H1 (cell line): Measurements from ENCODE around the gene HMGA1. TPM values are rescaled to one million over a fixed set of nuclear protein-coding genes. Genes with fewer than 3 reads are reported as not detected.

ENCODE experiments used
- CTCF ChIA-PET: fragments of 300-600 bp; sonication (Branson Sonifier 250); formaldehyde crosslinking; loops from one replicate; lab custom pipeline; 2021; ENCODE audit not compliant: partially characterized antibody; lab: Charles Lee
- POLR2A ChIA-PET: fragments of 300-600 bp; sonication (Branson Sonifier 250); formaldehyde crosslinking; loops from one replicate; lab custom pipeline; 2021; ENCODE audit warnings: inconsistent platforms; ENCODE audit not compliant: partially characterized antibody; lab: Charles Lee
- DNase-seq, 2 experiments: peaks; one replicate each; pipeline versions ENCODE4 v3.0.0 to v3.0.0-alpha.2; 2010 to 2022; ENCODE audit warnings: low spot score in 2 of 2, low read depth in 1 of 2, mixed read lengths in 1 of 2
- FAIRE-seq: peaks from 2 replicates; lab custom pipeline; 2011; peaks lifted over from hg19 to GRCh38; lab: Jason Lieb, UNC
- H2AFZ ChIP-seq: 2 replicates; pipeline ENCODE4 v1.8.1; 2012; ENCODE audit warnings: low read length, inconsistent platforms
- H2AK5ac ChIP-seq: 2 replicates; pipeline ENCODE4 v1.6.1; 2013; ENCODE audit warnings: low read depth, low read length
- H2BK120ac ChIP-seq: replicated peaks from 2 replicates; pipeline ENCODE3; 2013; ENCODE audit warnings: low read depth, low read length, inconsistent platforms
- H2BK12ac ChIP-seq: 2 replicates; pipeline ENCODE4 v1.6.1; 2013; ENCODE audit warnings: low read depth, low read length
- H2BK15ac ChIP-seq: 2 replicates; pipeline ENCODE4 v1.6.1; 2013; ENCODE audit warnings: low read length
- H2BK20ac ChIP-seq: 2 replicates; pipeline ENCODE4 v1.6.1; 2013; ENCODE audit warnings: low read length
- H2BK5ac ChIP-seq: 2 replicates; pipeline ENCODE4 v1.6.1; 2013; ENCODE audit warnings: low read depth, low read length
- H3K14ac ChIP-seq: 2 replicates; pipeline ENCODE4 v1.6.1; 2013; ENCODE audit warnings: inconsistent platforms; ENCODE audit not compliant: insufficient read length
- H3K18ac ChIP-seq: 2 replicates; pipeline ENCODE4 v1.6.1; 2013; ENCODE audit warnings: low read length; ENCODE audit errors: extremely low read depth
- H3K23ac ChIP-seq: 2 replicates; pipeline ENCODE4 v1.6.1; 2013; ENCODE audit warnings: inconsistent platforms; ENCODE audit not compliant: insufficient read length
- H3K23me2 ChIP-seq: 2 replicates; pipeline ENCODE4 v1.6.1; 2013; ENCODE audit warnings: low read depth, low read length
- H3K27ac ChIP-seq: 2 replicates; pipeline ENCODE4 v1.6.1; 2011; ENCODE audit warnings: low read depth, low read length, inconsistent platforms
- H3K27me3 ChIP-seq, 4 experiments: replicated peaks in 1 of 4; 1 replicate in 1 of 4; 2 replicates in 3 of 4; pipeline versions ENCODE4 v1.6.1 to v1.8.1; 2011 to 2013; ENCODE audit warnings: low read length in 3 of 4, mild to moderate bottlenecking in 3 of 4, inconsistent platforms in 2 of 4, mixed read lengths in 2 of 4, moderate library complexity in 1 of 4; ENCODE audit not compliant: control insufficient read depth in 3 of 4, insufficient read depth in 3 of 4; ENCODE audit errors: extremely low read depth in 1 of 4
- H3K36me3 ChIP-seq, 4 experiments: 2 replicates each; pipeline versions ENCODE4 v1.6.1 to v1.8.1; 2011 to 2013; ENCODE audit warnings: mild to moderate bottlenecking in 4 of 4, low read length in 3 of 4, moderate library complexity in 2 of 4, control low read depth in 1 of 4, inconsistent platforms in 1 of 4; ENCODE audit not compliant: insufficient read depth in 4 of 4, control insufficient read depth in 2 of 4
- H3K4ac ChIP-seq: replicated peaks from 2 replicates; pipeline ENCODE3; 2013; ENCODE audit warnings: low read length, low read depth, mixed read lengths, inconsistent platforms; ENCODE audit not compliant: insufficient read length
- H3K4me1 ChIP-seq, 4 experiments: replicated peaks in 1 of 4; 1 replicate in 1 of 4; 2 replicates in 3 of 4; pipeline versions ENCODE4 v1.6.1 to v1.8.1; 2011 to 2013; ENCODE audit warnings: low read length in 3 of 4, inconsistent platforms in 2 of 4, mixed read lengths in 1 of 4; ENCODE audit not compliant: insufficient read depth in 4 of 4, control insufficient read depth in 3 of 4
- H3K4me2 ChIP-seq, 2 experiments: 2 replicates each; pipeline versions ENCODE4 v1.6.1 to v1.8.1; 2011 to 2013; ENCODE audit warnings: low read depth in 2 of 2, low read length in 2 of 2, control low read depth in 1 of 2, inconsistent platforms in 1 of 2, mild to moderate bottlenecking in 1 of 2; ENCODE audit not compliant: insufficient read depth in 1 of 2
- H3K4me3 ChIP-seq, 4 experiments: fragments of 200-600, 300-600 bp in 1 of 4; sonication (generic), shearing (Covaris generic), sonication (Bioruptor Twin) in 1 of 4; 2 replicates each; pipeline versions ENCODE4 v1.5.1 to v1.8.1; 2011 to 2016; ENCODE audit warnings: low read length in 4 of 4, low read depth in 3 of 4, control low read depth in 2 of 4, inconsistent platforms in 2 of 4, mild to moderate bottlenecking in 2 of 4, mixed read lengths in 1 of 4, moderate library complexity in 1 of 4; ENCODE audit not compliant: insufficient read depth in 2 of 4; ENCODE audit errors: extremely low read depth in 1 of 4
- H3K56ac ChIP-seq: replicated peaks from 2 replicates; pipeline ENCODE3; 2013; ENCODE audit warnings: low read depth, mild to moderate bottlenecking, mixed read lengths, low read length, inconsistent platforms; ENCODE audit not compliant: insufficient read length
- H3K79me1 ChIP-seq: 2 replicates; pipeline ENCODE4 v1.6.1; 2013; ENCODE audit warnings: low read depth, low read length, control low read depth
- H3K79me2 ChIP-seq, 2 experiments: 2 replicates each; pipeline versions ENCODE4 v1.6.1 to v1.8.1; 2012 to 2013; ENCODE audit warnings: low read length in 2 of 2, mild to moderate bottlenecking in 2 of 2, inconsistent platforms in 1 of 2; ENCODE audit not compliant: insufficient read depth in 2 of 2, control insufficient read depth in 1 of 2
- H3K9ac ChIP-seq, 4 experiments: replicated peaks in 1 of 4; 1 replicate in 1 of 4; 2 replicates in 3 of 4; pipeline versions ENCODE4 v1.6.1 to v1.8.1; 2011 to 2013; ENCODE audit warnings: low read depth in 3 of 4, low read length in 3 of 4, control low read depth in 2 of 4, mild to moderate bottlenecking in 2 of 4, moderate library complexity in 2 of 4, inconsistent platforms in 1 of 4; ENCODE audit errors: extremely low read depth in 1 of 4
- H3K9me3 ChIP-seq, 2 experiments: 2 replicates each; pipeline versions ENCODE4 v1.6.1 to v1.8.1; 2012 to 2013; ENCODE audit warnings: mild to moderate bottlenecking in 2 of 2, moderate library complexity in 2 of 2, control low read depth in 1 of 2, inconsistent platforms in 1 of 2, low read depth in 1 of 2, low read length in 1 of 2, mixed read lengths in 1 of 2; ENCODE audit not compliant: insufficient read depth in 2 of 2
- H4K20me1 ChIP-seq, 2 experiments: replicated peaks in 1 of 2; 2 replicates each; pipeline versions ENCODE3 to v1.8.1; 2011 to 2013; ENCODE audit warnings: inconsistent platforms in 2 of 2, low read length in 2 of 2, mild to moderate bottlenecking in 1 of 2; ENCODE audit not compliant: insufficient read depth in 2 of 2, control insufficient read depth in 1 of 2
- H4K5ac ChIP-seq: 2 replicates; pipeline ENCODE4 v1.6.1; 2013; ENCODE audit warnings: low read length, low read depth, mixed read lengths, inconsistent platforms; ENCODE audit not compliant: insufficient read length
- H4K8ac ChIP-seq: 2 replicates; pipeline ENCODE4 v1.8.0; 2013; ENCODE audit warnings: mild to moderate bottlenecking, moderate library complexity, low read length, inconsistent platforms; ENCODE audit not compliant: insufficient read depth; ENCODE audit errors: extremely low read depth
- H4K91ac ChIP-seq: replicated peaks from 2 replicates; pipeline ENCODE3; 2013; ENCODE audit warnings: low read length, mixed read lengths, inconsistent platforms; ENCODE audit not compliant: insufficient read length
- BRCA1 ChIP-seq: IDR thresholded peaks from 2 replicates; pipeline ENCODE4 v1.6.1; 2012; ENCODE audit warnings: low read depth, low read length, improper control_type of control experiment
- CBX5 ChIP-seq: fragments of 300-800, 300-1000 bp; sonication (generic); IDR thresholded peaks from 2 replicates; pipeline ENCODE4 v1.7.1; 2016; ENCODE audit warnings: antibody characterized with exemption, low read length, low read depth
- CHD1 ChIP-seq: IDR thresholded peaks from 2 replicates; pipeline ENCODE4 v1.6.1; 2012; ENCODE audit warnings: low read depth, low read length, improper control_type of control experiment
- CREB1 ChIP-seq: IDR thresholded peaks from 2 replicates; pipeline ENCODE4 v1.6.1; 2012; ENCODE audit warnings: inconsistent platforms
- CTBP2 ChIP-seq: IDR thresholded peaks from 2 replicates; pipeline ENCODE4 v1.7.0; 2011; ENCODE audit warnings: borderline replicate concordance, mild to moderate bottlenecking, moderate library complexity, mixed read lengths, low read length; ENCODE audit not compliant: insufficient read depth, insufficient read length
- CTCF ChIP-seq, 3 experiments: IDR thresholded peaks; 1 replicate in 2 of 3; 2 replicates in 1 of 3; pipeline versions ENCODE4 v1.5.1 to v1.6.1; 2011; ENCODE audit warnings: low read length in 3 of 3, mild to moderate bottlenecking in 3 of 3, inconsistent platforms in 2 of 3, low read depth in 1 of 3, moderate library complexity in 1 of 3; ENCODE audit not compliant: insufficient read depth in 1 of 3; ENCODE audit errors: control extremely low read depth in 1 of 3
- POLR2AphosphoS5 ChIP-seq: IDR thresholded peaks from 2 replicates; pipeline ENCODE4 v1.6.1; 2011; ENCODE audit warnings: low read depth, low read length
- RNF2 ChIP-seq: fragments of 200-900, 300-1000 bp; sonication (generic); IDR thresholded peaks from 2 replicates; pipeline ENCODE4 v1.7.1; 2016; ENCODE audit warnings: borderline replicate concordance, low read depth, mild to moderate bottlenecking, antibody characterized with exemption, low read length; ENCODE audit not compliant: poor library complexity, severe bottlenecking; ENCODE audit errors: missing control alignments
- SIX5 ChIP-seq: IDR thresholded peaks from 2 replicates; pipeline ENCODE4 v1.6.1; 2011; ENCODE audit warnings: mild to moderate bottlenecking, low read depth, low read length
- SRF ChIP-seq: IDR thresholded peaks from 2 replicates; pipeline ENCODE4 v1.6.1; 2011; ENCODE audit warnings: mild to moderate bottlenecking, low read depth, low read length, moderate library complexity
- TCF12 ChIP-seq: IDR thresholded peaks from 2 replicates; pipeline ENCODE4 v1.6.1; 2011; ENCODE audit warnings: low read depth, mild to moderate bottlenecking, low read length
- WGBS, 2 experiments: shearing (Covaris generic) in 1 of 2; methylation state at CpG; one replicate each; pipeline versions ENCODE4 v1.1.6 to v1.1.7; 2013 to 2015; ENCODE audit warnings: low lambda C conversion rate in 2 of 2, mixed read lengths in 2 of 2, inconsistent platforms in 1 of 2, low coverage in 1 of 2, missing lambda C conversion rate in 1 of 2; ENCODE audit not compliant: insufficient replicate concordance in 2 of 2, insufficient coverage in 1 of 2, insufficient read length in 1 of 2; ENCODE audit errors: extremely low coverage in 1 of 2, missing lambda C conversion rate in 1 of 2; 5-methylcytosine and 5-hydroxymethylcytosine counted together
- polyA plus RNA-seq, 7 experiments: library from polyadenylated mRNA; depleted of rRNA in 3 of 7; stranded (reverse) in 5 of 7; unstranded in 2 of 7; fragments of >200 nt in 5 of 7; fragments of 200-250 nt in 2 of 7; gene quantifications; 1 replicate in 5 of 7; 2 replicates in 1 of 7; 4 replicates in 1 of 7; pipeline versions ENCODE4 v1.2.1 to v1.2.3, GENCODE V29; 2011 to 2013; ENCODE audit warnings: missing spikeins in 2 of 7, mixed read lengths in 2 of 7
- total RNA-seq: library from RNA; stranded (reverse); fragmentation: NEBNext Ultra II Directional; extraction: Animal tissue kit (Norgen Biotek cat#: 25700); gene quantifications from 2 replicates; pipeline ENCODE4 v1.2.1, GENCODE V29; 2021

The HMGA1 gene
- total and polyA plus RNA-seq, 2 of the 8 experiments (the other 6 are each of a cell fraction or from before 2014, with no cell fraction given): 1,557 to 2,636 TPM

DNA sequence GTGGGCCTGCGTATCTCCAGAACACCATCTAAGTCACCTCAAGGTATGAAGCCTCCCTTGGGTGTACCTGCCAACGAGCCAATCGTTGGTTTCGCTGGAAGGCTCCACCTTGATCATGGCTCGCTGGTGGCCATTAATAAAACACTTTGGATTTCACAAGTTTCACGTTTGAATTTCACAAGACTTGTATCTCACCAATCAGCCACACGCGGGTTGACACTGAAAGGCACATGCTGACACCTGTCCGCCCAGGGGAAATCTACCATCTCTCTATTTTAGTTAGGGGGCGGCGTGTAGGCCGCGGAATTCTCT, 586 bp upstream of the HMGA1 start:
- Histone ChIP-seq H2BK12ac (peak overlapping the region; percentile 95; the same call in 1 of the 2 replicates), H3K79me1 (peaks cover 9% of the 10 kb centered on the region), H4K5ac (peak overlapping the region; percentile 25), H3K4ac (peak overlapping the region; percentile 6), H3K4me3 (peak overlapping the region; percentile 81 to 88 (median 86)), H2BK20ac (no peak overlapping the region; the same call in 1 of the 2 replicates), H4K91ac (peak overlapping the region; percentile 56), H3K14ac (no peak overlapping the region), H3K79me2 (peaks cover 33 to 44% of the 10 kb centered on the region in 2 experiments), H3K4me1 (peaks cover 0 to 34% (median 24%) of the 10 kb centered on the region in 4 experiments; a peak in 6 of 7 replicates), H2BK5ac (peak overlapping the region; percentile 99), H4K20me1 (peaks cover 25 to 28% of the 10 kb centered on the region in 2 experiments), H3K23me2 (peaks cover 12% of the 10 kb centered on the region), H2BK15ac (no peak overlapping the region), H3K56ac (peak overlapping the region; percentile 91), H2AK5ac (peak overlapping the region; percentile 99), H3K9me3 (no peaks in the 10 kb centered on the region), H3K18ac (peak overlapping the region; percentile 98), H3K9ac (peak overlapping the region; percentile 90 to 98 (median 94)), H3K27ac (peak overlapping the region; percentile 96), H3K36me3 (peaks cover 8 to 27% (median 18%) of the 10 kb centered on the region in 4 experiments), H3K23ac (no peak overlapping the region), H3K4me2 (peak overlapping the region; percentile 84 to 87), H2BK120ac (peak overlapping the region; percentile 2), H3K27me3 (no peaks in the 10 kb centered on the region), H4K8ac (peak overlapping the region; percentile 94), H2AFZ (no peak overlapping the region)
- ChIA-PET CTCF (interaction anchor here (1.0 to 1.9 kb wide), 4 partner anchors 12 to 73 kb away, joined by 4 to 17 read pairs (median 6); no protein-coding TSS in a partner anchor), POLR2A (interaction anchor here (0.7 to 3.2 kb wide), 27 partner anchors 10 to 555 kb away, joined by 3 to 144 read pairs (median 5); partner anchors contain the start of genes BLTP3A, GRM4, RPS10 and SMIM29)
- FAIRE-seq: no peak
- WGBS, 2 experiments: 0% methylated on average over 9 of the region's 13 CpGs; no CpG with 5 or more reads in 1 of the 2 experiments
- peak in 1 of 2 experiments; percentile 66 for DNase-seq
- no peak; the same call in 1 of the 2 replicates for TF ChIP-seq POLR2AphosphoS5
- no peak for TF ChIP-seq SRF
- TF ChIP-seq RNF2: no peak
- no peak for TF ChIP-seq CHD1
- no peak for TF ChIP-seq TCF12
- no peak for TF ChIP-seq CBX5
- TF ChIP-seq CREB1: no peak
- TF ChIP-seq CTBP2: no peak
- no peak for TF ChIP-seq BRCA1
- TF ChIP-seq SIX5: no peak
- no peak for TF ChIP-seq CTCF (IDR thresholded peaks at IDR 0.05; ENCODE audit: control extremely low read depth in 1 of 3, insufficient read depth in 1 of 3, low read depth in 1 of 3, low read length in 3 of 3)
